Tibial artery (tissue), 4 donors: Measurements from ENCODE around the gene IPCEF1.
A peak's percentile ranks its signal among the peaks of the same experiment; 100 is the strongest.

Experiments
- DNase-seq, 2 donors: peaks; one replicate each; pipeline ENCODE4 v3.0.0-alpha.2; 2019
- H3K27ac ChIP-seq, 2 donors: fragments of 200-600 bp; sonication (generic) in 1 of 2; 1 replicate in 1 of 2; 2 replicates in 1 of 2; pipeline ENCODE4 v1.5.1; 2018 to 2019; ENCODE audit warnings: mild to moderate bottlenecking in 1 of 2
- H3K27me3 ChIP-seq, 2 donors: fragments of 200-600 bp; sonication (generic) in 1 of 2; one replicate each; pipeline versions ENCODE4 v1.5.1 to v1.6.0; 2016 to 2019
- H3K36me3 ChIP-seq, 3 donors: fragments of 200-600 bp; sonication (generic) in 2 of 3; one replicate each; pipeline ENCODE4 v1.5.1; 2016 to 2019; ENCODE audit warnings: mild to moderate bottlenecking in 2 of 3
- H3K4me1 ChIP-seq, 4 donors: fragments of 200-600 bp; sonication (generic) in 2 of 4; 1 replicate in 3 of 4; 2 replicates in 1 of 4; pipeline ENCODE4 v1.5.1; 2016 to 2019
- H3K4me3 ChIP-seq, 2 donors: fragments of 200-600 bp; sonication (generic) in 1 of 2; 1 replicate in 1 of 2; 2 replicates in 1 of 2; pipeline ENCODE4 v1.5.1; 2018 to 2019; ENCODE audit warnings: mild to moderate bottlenecking in 2 of 2
- H3K9me3 ChIP-seq, 3 donors: fragments of 200-600 bp; sonication (generic) in 1 of 3; one replicate each; pipeline ENCODE4 v1.5.1; 2016 to 2019
- CTCF ChIP-seq, 2 experiments: fragments of 200-600 bp in 1 of 2; fragments of 450-650 bp in 1 of 2; IDR thresholded peaks; one replicate each; pipeline ENCODE4 v1.5.1; 2017 to 2019; ENCODE audit warnings: antibody characterized with exemption in 2 of 2, mild to moderate bottlenecking in 1 of 2, moderate library complexity in 1 of 2
- intact Hi-C: fragments of 100-400 bp; cut with DNase I; formaldehyde crosslinking; loops from one replicate; pipeline ENCODE4 v1.15.0; 2023; ENCODE audit warnings: low total_unique reads

IPCEF1 gene

GRCh38 chr6:154373971-154374370 is 17.4 kb upstream of the IPCEF1 start:
- DNase-seq, result no peak
- Histone ChIP-seq H3K4me3 (no peak overlapping the region), H3K36me3 (no peaks in the 10 kb centered on the region), H3K27ac (no peak overlapping the region), H3K4me1 (no peaks in the 10 kb centered on the region), H3K9me3 (no peaks in the 10 kb centered on the region), H3K27me3 (no peaks in the 10 kb centered on the region)
- no peak for TF ChIP-seq CTCF (IDR thresholded peaks at IDR 0.05)
- intact Hi-C loops, result loop anchor here (10.0 kb wide), 1 partner anchor 219 kb away; no protein-coding TSS in a partner anchor

- Histone ChIP-seq H3K4me1 (no peaks in the 10 kb centered on the region), H3K9me3 (no peaks in the 10 kb centered on the region), H3K36me3 (no peaks in the 10 kb centered on the region), H3K27ac (no peak overlapping the region), H3K4me3 (no peak overlapping the region), H3K27me3 (no peaks in the 10 kb centered on the region)
- DNase-seq, result no peak
- TF ChIP-seq CTCF (IDR thresholded peaks at IDR 0.05), result no peak
- intact Hi-C loops, result loop anchor here (10.0 kb wide), 1 partner anchor 216 kb away; no protein-coding TSS in a partner anchor
These were observed 14.7 kb upstream of the IPCEF1 start for GRCh38 chr6:154371281-154371680.

GRCh38 chr6:154370545-154370944 is 13.9 kb upstream of the IPCEF1 start:
- H3K27ac ChIP-seq, result no peak overlapping the region
- intact Hi-C loops, result loop anchor here (10.0 kb wide), 1 partner anchor 216 kb away; no protein-coding TSS in a partner anchor
- no peak overlapping the region for H3K4me3 ChIP-seq
- no peaks in the 10 kb centered on the region for H3K36me3 ChIP-seq
- no peaks in the 10 kb centered on the region for H3K9me3 ChIP-seq
- peak in 1 of 2 experiments; percentile 28 for TF ChIP-seq CTCF (IDR thresholded peaks at IDR 0.05)
- H3K27me3 ChIP-seq, result no peaks in the 10 kb centered on the region
- no peaks in the 10 kb centered on the region for H3K4me1 ChIP-seq
- DNase-seq, result no peak

GRCh38 chr6:154367839-154368695 is 11.5 kb upstream of the IPCEF1 start:
- H3K27me3 ChIP-seq, result no peaks in the 10 kb centered on the region
- no peak for DNase-seq
- intact Hi-C loops, result no loop called here
- H3K36me3 ChIP-seq, result no peaks in the 10 kb centered on the region
- H3K4me1 ChIP-seq, result no peaks in the 10 kb centered on the region
- no peak for TF ChIP-seq CTCF (IDR thresholded peaks at IDR 0.05)
- no peaks in the 10 kb centered on the region for H3K9me3 ChIP-seq
- no peak overlapping the region for H3K27ac ChIP-seq
- H3K4me3 ChIP-seq, result no peak overlapping the region

GRCh38 chr6:154367336-154367735 is 10.7 kb upstream of the IPCEF1 start:
- TF ChIP-seq CTCF (IDR thresholded peaks at IDR 0.05), result no peak
- no peak for DNase-seq
- Histone ChIP-seq H3K4me3 (no peak overlapping the region), H3K27ac (no peak overlapping the region), H3K36me3 (no peaks in the 10 kb centered on the region), H3K9me3 (no peaks in the 10 kb centered on the region), H3K4me1 (no peaks in the 10 kb centered on the region), H3K27me3 (no peaks in the 10 kb centered on the region)
- intact Hi-C loops, result no loop called here
